ENCODE results near the gene TSHZ2.

Gene TSHZ2

DNA sequence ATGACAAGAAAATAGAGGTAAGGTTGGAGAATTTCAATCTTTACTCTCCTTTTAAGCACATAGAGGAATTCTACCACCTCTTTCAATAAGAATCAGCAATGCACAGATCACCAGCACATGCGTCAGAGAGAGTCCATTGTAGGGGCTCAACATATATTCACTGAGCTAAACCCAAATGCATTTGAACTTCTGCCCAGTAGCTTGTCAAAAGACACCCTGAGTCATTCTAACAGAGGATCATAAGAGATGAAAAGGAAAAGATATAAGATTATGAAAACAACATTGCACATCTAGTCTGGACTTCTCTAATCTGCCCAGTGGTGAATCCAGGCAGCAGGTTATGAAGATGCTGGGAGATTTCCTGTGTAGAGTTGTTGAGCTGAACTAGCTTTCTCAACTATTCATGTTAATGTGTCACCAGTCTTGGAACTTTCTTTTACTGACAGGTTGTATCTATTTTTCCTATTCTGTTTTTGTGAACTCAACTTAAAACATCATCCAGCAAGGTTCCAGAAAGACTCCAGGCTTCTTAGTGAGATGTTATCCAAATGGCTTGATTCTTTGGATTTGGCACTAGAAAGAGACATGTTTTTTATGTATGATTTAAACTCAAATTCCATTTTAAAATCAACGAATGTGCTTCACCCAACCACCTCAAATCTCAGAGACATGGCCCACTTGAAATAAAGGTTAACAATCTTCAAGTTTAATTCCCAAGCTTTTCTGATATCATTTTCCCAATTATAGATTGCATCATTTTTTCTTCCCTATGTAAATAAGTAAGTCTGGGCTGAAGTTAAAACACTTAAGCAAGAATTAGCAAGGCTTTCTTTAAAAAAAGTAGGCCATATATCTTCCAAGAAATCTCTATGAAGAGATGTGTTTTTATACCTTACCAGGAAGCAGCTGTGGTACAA is 89.3 kb downstream of the TSHZ2 start:
- Histone ChIP-seq H3K36me3 (ENCODE audit: control insufficient read depth, insufficient read depth, low read length) (no peaks in the 10 kb centered on the region), H3K4me1 (ENCODE audit: control insufficient read depth, insufficient read depth, low read length, poor library complexity, severe bottlenecking) (no peaks in the 10 kb centered on the region), H3K9me3 (ENCODE audit: control insufficient read depth, low read length) (no peaks in the 10 kb centered on the region), H3K4me3 (ENCODE audit: extremely low read depth, insufficient read depth, low read length, poor library complexity, severe bottlenecking) (no peak overlapping the region), H3K27ac (ENCODE audit: low read depth, low read length, severe bottlenecking) (no peak overlapping the region)
- 83 to 88% methylated on average over 1 of the region's 2 CpGs for WGBS, 2 experiments (ENCODE audit: insufficient coverage in 2 of 2)

- H3K4me1 ChIP-seq (ENCODE audit: control insufficient read depth, insufficient read depth, low read length, poor library complexity, severe bottlenecking), result no peaks in the 10 kb centered on the region
- H3K36me3 ChIP-seq (ENCODE audit: control insufficient read depth, insufficient read depth, low read length), result no peaks in the 10 kb centered on the region
- no peak overlapping the region for H3K4me3 ChIP-seq (ENCODE audit: extremely low read depth, insufficient read depth, low read length, poor library complexity, severe bottlenecking)
- H3K9me3 ChIP-seq (ENCODE audit: control insufficient read depth, low read length), result no peaks in the 10 kb centered on the region
- no peak overlapping the region for H3K27ac ChIP-seq (ENCODE audit: low read depth, low read length, severe bottlenecking)
- 83 to 97% methylated on average over 2 to 5 of the region's 7 CpGs for WGBS, 2 experiments (ENCODE audit: insufficient coverage in 2 of 2)
These were observed 92.8 kb downstream of the TSHZ2 start for GRCh38 chr20:53064935-53065334.

- Histone ChIP-seq H3K9me3 (ENCODE audit: control insufficient read depth, low read length) (no peaks in the 10 kb centered on the region), H3K4me1 (ENCODE audit: control insufficient read depth, insufficient read depth, low read length, poor library complexity, severe bottlenecking) (peaks cover 3% of the 10 kb centered on the region), H3K4me3 (ENCODE audit: extremely low read depth, insufficient read depth, low read length, poor library complexity, severe bottlenecking) (no peak overlapping the region), H3K27ac (ENCODE audit: low read depth, low read length, severe bottlenecking) (no peak overlapping the region), H3K36me3 (ENCODE audit: control insufficient read depth, insufficient read depth, low read length) (no peaks in the 10 kb centered on the region)
- WGBS, 2 experiments (ENCODE audit: insufficient coverage in 2 of 2), result 92 to 95% methylated on average over 1 to 2 of the region's 3 CpGs
These were observed 96.1 kb downstream of the TSHZ2 start for GRCh38 chr20:53068241-53068640.

- WGBS, 2 experiments (ENCODE audit: insufficient coverage in 2 of 2), result 80% methylated on average over 1 of the region's 7 CpGs; no CpG with 5 or more reads in 1 of the 2 experiments
- peaks cover 3% of the 10 kb centered on the region for H3K4me1 ChIP-seq (ENCODE audit: control insufficient read depth, insufficient read depth, low read length, poor library complexity, severe bottlenecking)
- H3K4me3 ChIP-seq (ENCODE audit: extremely low read depth, insufficient read depth, low read length, poor library complexity, severe bottlenecking), result no peak overlapping the region
- H3K36me3 ChIP-seq (ENCODE audit: control insufficient read depth, insufficient read depth, low read length), result no peaks in the 10 kb centered on the region
- H3K27ac ChIP-seq (ENCODE audit: low read depth, low read length, severe bottlenecking), result no peak overlapping the region
- H3K9me3 ChIP-seq (ENCODE audit: control insufficient read depth, low read length), result no peaks in the 10 kb centered on the region
These were observed 97.0 kb downstream of the TSHZ2 start for GRCh38 chr20:53069132-53069531.

DNA sequence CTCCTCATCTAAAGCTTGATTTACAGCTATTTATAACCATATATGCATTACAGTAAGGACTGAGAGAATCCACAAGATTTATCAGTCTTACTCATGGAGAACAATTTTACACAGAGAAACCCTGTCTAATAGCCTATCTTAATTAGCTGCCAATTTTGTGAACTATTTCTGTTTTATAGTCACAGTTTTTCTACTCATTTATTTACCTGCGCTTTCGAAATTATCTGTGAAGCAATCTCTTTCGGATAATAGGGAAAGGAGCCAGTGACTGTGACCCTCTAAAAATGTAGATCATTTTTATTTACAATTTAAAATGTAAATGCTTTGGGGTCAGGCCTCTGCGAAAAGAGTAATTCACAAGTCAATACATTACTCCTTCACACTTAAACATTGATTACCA is 98.1 kb downstream of the TSHZ2 start:
- Histone ChIP-seq H3K4me3 (ENCODE audit: extremely low read depth, insufficient read depth, low read length, poor library complexity, severe bottlenecking) (no peak overlapping the region), H3K9me3 (ENCODE audit: control insufficient read depth, low read length) (no peaks in the 10 kb centered on the region), H3K4me1 (ENCODE audit: control insufficient read depth, insufficient read depth, low read length, poor library complexity, severe bottlenecking) (peaks cover 3% of the 10 kb centered on the region), H3K27ac (ENCODE audit: low read depth, low read length, severe bottlenecking) (no peak overlapping the region), H3K36me3 (ENCODE audit: control insufficient read depth, insufficient read depth, low read length) (no peaks in the 10 kb centered on the region)
- no CpG with 5 or more reads among the region's 4 CpGs for WGBS, 2 experiments (ENCODE audit: insufficient coverage in 2 of 2)

DNA sequence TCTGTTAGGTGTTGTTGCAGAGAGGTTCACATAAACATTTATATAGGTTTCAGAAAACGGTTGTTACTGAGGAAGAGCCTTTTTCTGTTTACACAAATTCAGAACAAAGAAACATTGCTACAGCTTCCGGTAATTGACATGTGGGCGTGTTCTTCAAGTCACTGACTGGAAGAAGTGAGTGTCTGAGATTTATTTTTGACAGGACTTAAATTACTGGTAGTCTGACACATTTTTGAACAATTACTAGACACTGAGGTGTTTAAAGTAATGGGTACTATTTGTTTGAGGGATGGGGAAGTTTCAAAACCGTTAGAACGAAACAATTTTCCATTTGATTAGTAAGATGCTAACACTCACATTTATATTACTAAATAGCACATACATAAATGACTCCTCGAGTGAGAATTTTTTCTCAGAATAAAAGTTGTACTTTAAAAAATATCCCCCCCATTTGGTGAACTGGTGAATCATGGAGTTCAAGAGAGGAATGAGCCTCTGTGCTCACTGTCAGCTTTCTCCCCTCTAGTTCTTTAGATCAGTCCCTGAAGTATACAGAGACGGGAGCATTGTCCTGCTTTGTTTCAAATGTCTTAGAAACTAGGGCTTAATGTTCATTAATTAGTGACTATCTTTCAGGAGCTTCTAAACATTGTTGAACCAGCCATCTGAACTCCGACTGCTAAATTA is 98.7 kb downstream of the TSHZ2 start:
- Histone ChIP-seq H3K4me1 (ENCODE audit: control insufficient read depth, insufficient read depth, low read length, poor library complexity, severe bottlenecking) (peaks cover 3% of the 10 kb centered on the region), H3K9me3 (ENCODE audit: control insufficient read depth, low read length) (no peaks in the 10 kb centered on the region), H3K36me3 (ENCODE audit: control insufficient read depth, insufficient read depth, low read length) (no peaks in the 10 kb centered on the region), H3K4me3 (ENCODE audit: extremely low read depth, insufficient read depth, low read length, poor library complexity, severe bottlenecking) (no peak overlapping the region), H3K27ac (ENCODE audit: low read depth, low read length, severe bottlenecking) (peak overlapping the region; percentile 41)
- WGBS, 2 experiments (ENCODE audit: insufficient coverage in 2 of 2), result 84 to 90% methylated on average over 2 to 3 of the region's 8 CpGs

- Histone ChIP-seq H3K4me3 (ENCODE audit: extremely low read depth, insufficient read depth, low read length, poor library complexity, severe bottlenecking) (no peak overlapping the region), H3K9me3 (ENCODE audit: control insufficient read depth, low read length) (no peaks in the 10 kb centered on the region), H3K36me3 (ENCODE audit: control insufficient read depth, insufficient read depth, low read length) (no peaks in the 10 kb centered on the region), H3K27ac (ENCODE audit: low read depth, low read length, severe bottlenecking) (no peak overlapping the region), H3K4me1 (ENCODE audit: control insufficient read depth, insufficient read depth, low read length, poor library complexity, severe bottlenecking) (peaks cover 3% of the 10 kb centered on the region)
- 90 to 93% methylated on average over 3 of the region's 8 CpGs for WGBS, 2 experiments (ENCODE audit: insufficient coverage in 2 of 2)
These were observed 99.7 kb downstream of the TSHZ2 start for GRCh38 chr20:53071833-53072232.

DNA sequence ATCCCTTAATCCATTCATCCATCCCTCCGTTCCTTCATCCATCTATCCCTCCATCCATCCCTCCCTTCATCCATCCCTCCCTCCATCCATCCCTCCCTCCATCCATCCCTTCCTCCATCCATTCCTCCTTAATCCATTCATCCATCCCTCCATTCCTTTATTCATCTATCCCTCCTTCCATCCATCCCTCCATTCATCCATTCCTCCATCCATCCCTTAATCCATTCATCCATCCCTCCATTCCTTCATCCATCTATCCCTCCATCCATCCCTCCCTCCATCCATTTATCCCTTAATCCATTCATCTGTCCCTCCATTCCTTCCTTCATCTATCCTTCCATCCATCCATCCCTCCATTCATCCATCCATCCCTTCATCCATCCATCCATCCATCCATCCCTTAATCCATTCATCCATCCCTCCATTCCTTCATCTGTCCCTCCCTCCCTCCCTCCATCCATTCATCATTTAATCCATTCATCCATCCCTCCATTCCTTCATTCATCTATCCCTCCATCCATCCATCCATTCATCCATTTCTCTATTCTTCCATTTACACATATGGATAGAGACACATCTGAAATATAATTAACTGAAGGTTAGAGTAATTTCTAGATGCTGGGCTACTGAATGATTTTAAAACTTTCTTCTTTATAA is 100.9 kb downstream of the TSHZ2 start:
- WGBS, 2 experiments (ENCODE audit: insufficient coverage in 2 of 2), result 88 to 93% methylated on average over 1 of the region's 1 CpG
- Histone ChIP-seq H3K27ac (ENCODE audit: low read depth, low read length, severe bottlenecking) (no peak overlapping the region), H3K4me3 (ENCODE audit: extremely low read depth, insufficient read depth, low read length, poor library complexity, severe bottlenecking) (no peak overlapping the region), H3K4me1 (ENCODE audit: control insufficient read depth, insufficient read depth, low read length, poor library complexity, severe bottlenecking) (peaks cover 3% of the 10 kb centered on the region), H3K36me3 (ENCODE audit: control insufficient read depth, insufficient read depth, low read length) (no peaks in the 10 kb centered on the region), H3K9me3 (ENCODE audit: control insufficient read depth, low read length) (no peaks in the 10 kb centered on the region)

GRCh38 chr20:53073636-53074415 is 101.7 kb downstream of the TSHZ2 start:
- Histone ChIP-seq H3K4me1 (ENCODE audit: control insufficient read depth, insufficient read depth, low read length, poor library complexity, severe bottlenecking) (peaks cover 3% of the 10 kb centered on the region), H3K27ac (ENCODE audit: low read depth, low read length, severe bottlenecking) (no peak overlapping the region), H3K36me3 (ENCODE audit: control insufficient read depth, insufficient read depth, low read length) (no peaks in the 10 kb centered on the region), H3K9me3 (ENCODE audit: control insufficient read depth, low read length) (no peaks in the 10 kb centered on the region), H3K4me3 (ENCODE audit: extremely low read depth, insufficient read depth, low read length, poor library complexity, severe bottlenecking) (no peak overlapping the region)
- 78% methylated on average over 1 of the region's 4 CpGs; no CpG with 5 or more reads in 1 of the 2 experiments for WGBS, 2 experiments (ENCODE audit: insufficient coverage in 2 of 2)

DNA sequence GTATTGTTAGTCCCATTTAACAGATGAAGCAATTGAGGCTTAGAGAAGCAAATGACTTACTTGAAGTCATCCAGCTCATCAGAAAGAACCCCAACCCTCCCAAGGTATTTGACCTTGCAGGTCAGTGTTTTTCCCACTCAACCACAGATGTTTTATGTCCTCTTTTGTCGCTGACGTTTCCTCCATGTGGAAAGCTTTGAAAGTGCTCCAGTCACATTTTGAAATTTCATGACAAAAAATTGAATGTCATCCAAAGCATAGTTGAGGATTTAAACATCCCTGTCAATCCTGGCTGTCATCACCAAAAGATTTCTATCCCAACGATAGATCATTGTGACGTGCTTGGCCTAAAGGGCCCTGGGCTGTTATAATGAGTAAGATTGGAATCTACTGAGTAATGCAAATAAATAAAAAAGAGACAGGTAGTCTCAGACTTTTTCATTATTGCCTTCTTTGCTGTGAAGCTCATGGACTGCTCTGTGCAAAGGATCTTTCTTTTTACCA is 102.7 kb downstream of the TSHZ2 start:
- Histone ChIP-seq H3K9me3 (ENCODE audit: control insufficient read depth, low read length) (no peaks in the 10 kb centered on the region), H3K36me3 (ENCODE audit: control insufficient read depth, insufficient read depth, low read length) (no peaks in the 10 kb centered on the region), H3K4me1 (ENCODE audit: control insufficient read depth, insufficient read depth, low read length, poor library complexity, severe bottlenecking) (peaks cover 3% of the 10 kb centered on the region), H3K27ac (ENCODE audit: low read depth, low read length, severe bottlenecking) (no peak overlapping the region), H3K4me3 (ENCODE audit: extremely low read depth, insufficient read depth, low read length, poor library complexity, severe bottlenecking) (no peak overlapping the region)
- 91 to 100% methylated on average over 2 to 3 of the region's 4 CpGs for WGBS, 2 experiments (ENCODE audit: insufficient coverage in 2 of 2)
